GM19025 (cell line): Measurements from ENCODE around the gene CHORDC1.
A peak's percentile ranks its signal among the peaks of the same experiment; 100 is the strongest.
"Not testable (repeated sequence)": the region's sequence is repeated elsewhere in the genome, so short reads cannot be mapped to it uniquely, and the experiment has no call there.

Source experiments
- ATAC-seq: cut with Tn5 transposase; IDR thresholded peaks from one replicate; pipeline ENCODE4 v1.9.1; 2021; ENCODE audit warnings: mild to moderate bottlenecking, low read depth, moderate library complexity; ENCODE audit not compliant: unreplicated experiment

CHORDC1 gene

GRCh38 chr11:90218606-90219005, 4.2 kb downstream of the CHORDC1 start:
- no peak for ATAC-seq

DNA sequence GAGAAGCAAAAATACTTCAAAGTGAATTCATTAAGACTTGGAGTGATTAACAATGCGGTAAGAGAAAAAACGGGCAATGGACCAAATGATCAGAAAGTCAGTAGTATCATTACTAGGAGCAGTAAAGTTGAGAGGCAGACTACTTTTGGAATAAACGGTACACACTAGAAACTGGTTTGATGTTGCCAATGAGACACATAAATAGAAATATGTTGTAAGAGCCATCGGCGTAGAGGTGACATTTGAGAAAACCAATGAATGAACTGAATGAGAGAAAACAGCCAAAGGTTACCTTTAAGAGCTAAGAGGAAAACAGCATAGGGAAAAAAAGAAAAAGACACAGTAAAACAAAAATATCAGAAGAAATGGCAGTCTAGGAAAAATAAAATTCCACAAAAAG, 6.2 kb downstream of the CHORDC1 start:
- ATAC-seq: no peak

- ATAC-seq: no peak
These were observed 9.5 kb downstream of the CHORDC1 start for GRCh38 chr11:90213322-90213721.

GRCh38 chr11:90208857-90209256, 14.0 kb downstream of the CHORDC1 start:
- no peak for ATAC-seq

GRCh38 chr11:90207992-90208391, 14.9 kb downstream of the CHORDC1 start:
- not testable (repeated sequence) for ATAC-seq

GRCh38 chr11:90204832-90205646, 17.8 kb downstream of the CHORDC1 start:
- peak; percentile 72 for ATAC-seq

DNA sequence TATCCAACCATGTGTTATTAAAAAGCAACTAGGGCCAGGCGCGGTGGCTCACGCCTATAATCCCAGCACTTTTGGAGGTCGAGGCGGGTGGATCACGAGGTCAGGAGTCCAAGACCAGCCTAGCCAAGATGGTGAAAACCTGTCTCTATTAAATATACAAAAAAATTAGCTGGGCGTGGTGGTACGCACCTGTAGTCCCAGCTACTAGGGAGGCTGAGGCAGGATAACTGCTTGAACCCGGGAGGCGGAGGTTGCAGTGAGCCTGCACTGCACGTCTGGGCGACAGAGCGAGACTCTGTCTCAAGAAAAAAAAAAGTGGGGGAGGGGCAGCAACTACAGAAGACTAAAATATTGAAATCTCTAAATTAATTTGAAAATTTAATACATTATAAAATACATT, 18.4 kb downstream of the CHORDC1 start:
- ATAC-seq: no peak

- no peak for ATAC-seq
These were observed 20.5 kb downstream of the CHORDC1 start for GRCh38 chr11:90202342-90202741.

DNA sequence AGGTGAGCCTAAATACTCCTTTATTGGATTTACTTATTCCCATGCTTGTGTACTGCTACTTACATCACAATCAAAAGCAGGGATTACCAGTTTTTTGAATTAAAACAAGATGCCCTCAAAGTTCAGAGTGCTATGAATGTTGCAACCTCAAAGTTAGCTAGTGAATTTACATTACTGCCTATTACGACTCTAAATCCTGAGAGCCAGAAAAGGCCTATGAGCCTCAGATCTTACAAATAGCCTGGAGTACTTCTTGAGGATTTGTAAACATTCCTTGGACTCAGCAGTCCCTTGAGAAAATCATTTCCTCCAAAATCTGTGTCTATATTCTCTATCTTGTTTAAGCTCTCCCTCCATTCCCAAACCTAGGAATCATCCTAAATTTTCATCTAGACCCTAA, 25.5 kb downstream of the CHORDC1 start:
- ATAC-seq: no peak

- ATAC-seq: no peak
These were observed 29.8 kb downstream of the CHORDC1 start for GRCh38 chr11:90192869-90193582.

- no peak for ATAC-seq
These were observed 33.8 kb downstream of the CHORDC1 start for GRCh38 chr11:90189011-90189410.

GRCh38 chr11:90187839-90188238, 35.0 kb downstream of the CHORDC1 start:
- ATAC-seq: no peak

GRCh38 chr11:90179923-90180322, 42.9 kb downstream of the CHORDC1 start:
- ATAC-seq: no peak

GRCh38 chr11:90178751-90179150, 44.1 kb downstream of the CHORDC1 start:
- ATAC-seq: no peak

GRCh38 chr11:90176069-90176468, 46.8 kb downstream of the CHORDC1 start:
- no peak for ATAC-seq

DNA sequence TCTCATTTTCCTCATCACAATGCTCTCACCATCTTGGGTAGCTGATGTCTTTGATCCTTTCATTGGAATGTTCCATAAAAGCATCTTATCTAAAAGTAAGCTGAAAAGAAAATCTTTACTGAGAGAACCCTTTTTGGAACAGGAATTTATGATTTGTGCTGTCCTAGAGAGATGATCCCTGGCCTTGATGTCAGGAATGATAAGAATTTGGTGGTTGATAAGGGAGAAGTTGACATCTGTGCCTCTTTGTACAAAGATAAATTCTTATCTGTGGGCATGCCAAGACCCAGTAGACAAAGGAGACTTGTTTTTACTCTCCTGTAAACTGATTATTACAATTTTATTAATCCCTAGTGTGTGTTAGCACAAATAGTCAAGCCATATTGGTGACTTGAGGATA, 51.5 kb downstream of the CHORDC1 start:
- ATAC-seq: no peak

- ATAC-seq: no peak
These were observed 54.3 kb downstream of the CHORDC1 start for GRCh38 chr11:90168571-90168970.

GRCh38 chr11:90167704-90168103, 55.1 kb downstream of the CHORDC1 start:
- not testable (repeated sequence) for ATAC-seq

- not testable (repeated sequence) for ATAC-seq
These were observed 55.8 kb downstream of the CHORDC1 start for GRCh38 chr11:90166982-90167573.
